Smooth muscle cell (in vitro differentiated cells): ENCODE measurements around the gene XCL2. TPM values are rescaled to one million over a fixed set of nuclear protein-coding genes. Genes with fewer than 3 reads are reported as not detected.

ENCODE experiments used
- DNase-seq: peaks from one replicate; lab custom pipeline; 2025; ENCODE audit not compliant: unreplicated experiment; lab: John Stamatoyannopoulos, UW
- H2AFZ ChIP-seq: fragments of 200-600 bp; sonication (generic); 2 replicates; pipeline ENCODE4 v1.6.0; 2016; ENCODE audit warnings: antibody characterized with exemption, low read depth, mild to moderate bottlenecking
- H3F3A ChIP-seq: fragments of 200-600 bp; sonication (generic); 2 replicates; pipeline ENCODE4 v1.6.0; 2017; ENCODE audit warnings: antibody characterized with exemption, low read depth
- H3K27ac ChIP-seq: fragments of 200-600 bp; sonication (generic); 2 replicates; pipeline ENCODE4 v1.5.1; 2016; ENCODE audit warnings: low read depth, mild to moderate bottlenecking
- H3K27me3 ChIP-seq: fragments of 200-600 bp; sonication (generic); 2 replicates; pipeline ENCODE4 v1.6.1; 2016; ENCODE audit warnings: low read depth, mild to moderate bottlenecking
- H3K36me3 ChIP-seq: fragments of 200-600 bp; sonication (generic); 2 replicates; pipeline ENCODE4 v1.5.1; 2016; ENCODE audit warnings: low read depth
- H3K4me1 ChIP-seq: fragments of 200-600 bp; sonication (generic); 2 replicates; pipeline ENCODE4 v1.5.1; 2016; ENCODE audit warnings: low read depth
- H3K4me2 ChIP-seq: fragments of 200-600 bp; sonication (generic); 2 replicates; pipeline ENCODE4 v1.6.0; 2016; ENCODE audit warnings: mild to moderate bottlenecking
- H3K4me3 ChIP-seq: fragments of 200-600 bp; sonication (generic); 2 replicates; pipeline ENCODE4 v1.5.1; 2016; ENCODE audit warnings: mild to moderate bottlenecking
- H3K79me2 ChIP-seq: fragments of 200-600 bp; sonication (generic); 2 replicates; pipeline ENCODE4 v1.6.0; 2016; ENCODE audit warnings: low read depth, mild to moderate bottlenecking
- H3K9ac ChIP-seq: fragments of 200-600 bp; sonication (generic); 2 replicates; pipeline ENCODE4 v1.6.0; 2016; ENCODE audit warnings: low read depth
- H3K9me3 ChIP-seq: fragments of 200-600 bp; sonication (generic); replicated peaks from 2 replicates; pipeline ENCODE4 v1.5.1; 2016; ENCODE audit warnings: low read depth
- H4K20me1 ChIP-seq: fragments of 200-600 bp; sonication (generic); 2 replicates; pipeline ENCODE4 v1.6.0; 2016; ENCODE audit warnings: low read depth
- CTCF ChIP-seq: fragments of 200-600 bp; sonication (generic); IDR thresholded peaks from 2 replicates; pipeline ENCODE4 v1.5.1; 2017; ENCODE audit warnings: borderline replicate concordance, mild to moderate bottlenecking, antibody characterized with exemption; ENCODE audit not compliant: insufficient read depth, poor library complexity, severe bottlenecking
- WGBS: methylation state at CpG from one replicate; pipeline ENCODE4 v1.1.7; 2016; ENCODE audit warnings: low lambda C conversion rate; 5-methylcytosine and 5-hydroxymethylcytosine counted together
- polyA plus RNA-seq: library from polyadenylated mRNA; unstranded; fragments of >200 nt; fragmentation: Nextera tagmentation; extraction: Ambion mirVana; gene quantifications from 2 replicates; pipeline ENCODE4 v1.2.1, GENCODE V29; 2016
- total RNA-seq: library from RNA; depleted of rRNA; stranded (reverse); fragments of >200 nt; gene quantifications from 2 replicates; pipeline ENCODE4 v1.2.3, GENCODE V29; 2014

The XCL2 gene
- total and polyA plus RNA-seq, 2 experiments from 2014 or later: not detected

DNA sequence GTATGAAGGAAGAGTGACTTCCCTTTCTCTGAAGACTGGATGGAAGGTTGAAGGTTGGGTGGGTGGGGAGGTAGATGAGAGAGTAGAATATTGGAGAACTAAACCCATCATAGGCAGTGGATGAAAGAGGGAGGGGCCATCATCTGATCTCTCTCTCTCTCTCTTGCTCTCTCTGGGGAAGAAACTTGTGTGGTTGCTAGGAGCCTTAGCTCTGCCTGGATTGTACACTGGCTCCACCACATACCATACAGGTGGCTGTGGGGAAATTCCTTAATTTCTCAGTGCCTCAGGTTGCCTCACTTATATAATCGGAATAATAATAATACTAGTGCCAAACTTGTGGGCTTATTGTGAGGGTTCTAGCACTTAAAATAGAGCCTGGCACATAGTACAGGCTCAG, 42.1 kb upstream of the XCL2 start:
- H3K9me3 ChIP-seq: no peaks in the 10 kb centered on the region
- H3K4me2 ChIP-seq: no peak overlapping the region
- H4K20me1 ChIP-seq: no peaks in the 10 kb centered on the region
- H3K4me1 ChIP-seq: no peaks in the 10 kb centered on the region
- H2AFZ ChIP-seq: no peak overlapping the region
- no peak for TF ChIP-seq CTCF
- no peak overlapping the region for H3K4me3 ChIP-seq
- H3K9ac ChIP-seq: no peak overlapping the region
- DNase-seq: no peak
- H3K27me3 ChIP-seq: no peaks in the 10 kb centered on the region
- H3K36me3 ChIP-seq: no peaks in the 10 kb centered on the region
- no peaks in the 10 kb centered on the region for H3K79me2 ChIP-seq
- 93% methylated on average over 1 of the region's 1 CpG for WGBS
- H3K27ac ChIP-seq: no peak overlapping the region
- no peaks in the 10 kb centered on the region for H3F3A ChIP-seq

DNA sequence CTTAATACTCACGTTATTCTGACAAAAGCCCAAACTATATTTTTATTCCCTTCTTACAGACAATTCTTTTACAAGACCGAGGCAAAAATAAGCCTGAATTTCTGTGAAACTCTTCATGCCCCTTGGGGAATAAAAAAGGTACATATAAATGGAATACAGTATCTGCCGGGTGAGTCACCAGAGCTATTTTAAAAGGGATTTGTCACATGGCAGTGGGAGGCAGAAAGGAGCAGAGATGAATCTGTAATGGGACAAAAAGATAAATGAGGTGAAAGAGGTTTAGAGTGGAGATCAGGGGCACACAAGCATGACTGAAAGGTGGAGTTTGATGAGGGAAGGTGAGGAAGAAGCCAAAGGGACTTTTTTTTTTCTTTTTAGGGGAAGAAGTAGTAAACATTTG, 41.4 kb upstream of the XCL2 start:
- H2AFZ ChIP-seq: no peak overlapping the region
- no peak for TF ChIP-seq CTCF
- no peak overlapping the region for H3K4me3 ChIP-seq
- H3K36me3 ChIP-seq: no peaks in the 10 kb centered on the region
- 46% methylated on average over 3 of the region's 3 CpGs for WGBS
- no peak overlapping the region for H3K9ac ChIP-seq
- H3K9me3 ChIP-seq: no peaks in the 10 kb centered on the region
- no peak for DNase-seq
- H3F3A ChIP-seq: no peaks in the 10 kb centered on the region
- H3K27ac ChIP-seq: no peak overlapping the region
- no peaks in the 10 kb centered on the region for H3K27me3 ChIP-seq
- no peaks in the 10 kb centered on the region for H3K4me1 ChIP-seq
- H4K20me1 ChIP-seq: no peaks in the 10 kb centered on the region
- H3K4me2 ChIP-seq: peak overlapping the region; percentile 32
- H3K79me2 ChIP-seq: no peaks in the 10 kb centered on the region

DNA sequence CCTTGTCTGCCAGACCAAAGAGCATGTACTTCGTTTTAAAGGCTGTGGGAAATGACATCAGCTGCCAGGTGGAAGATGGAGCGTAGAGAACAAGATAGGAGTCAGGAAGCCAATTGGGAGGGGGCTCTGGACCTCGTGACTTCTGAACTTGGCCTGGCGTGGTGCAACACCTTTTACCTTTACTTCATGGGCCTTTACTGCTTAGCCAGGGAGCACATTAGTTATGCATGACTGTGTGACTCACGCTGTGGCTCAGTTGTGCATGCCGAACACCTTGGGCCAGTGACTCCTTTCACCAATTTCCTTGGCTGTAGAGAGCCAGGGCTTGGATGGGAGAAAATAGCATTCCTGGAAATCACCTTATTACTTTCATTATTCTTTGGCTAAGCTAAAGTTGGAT, 39.8 kb upstream of the XCL2 start:
- Histone ChIP-seq H3K9ac (no peak overlapping the region), H3K36me3 (no peaks in the 10 kb centered on the region), H3K79me2 (no peaks in the 10 kb centered on the region), H3K4me1 (no peaks in the 10 kb centered on the region), H3K27ac (no peak overlapping the region), H3K4me2 (no peak overlapping the region), H3K27me3 (no peaks in the 10 kb centered on the region), H4K20me1 (no peaks in the 10 kb centered on the region), H2AFZ (no peak overlapping the region), H3F3A (no peaks in the 10 kb centered on the region), H3K9me3 (no peaks in the 10 kb centered on the region), H3K4me3 (no peak overlapping the region)
- DNase-seq: no peak
- TF ChIP-seq CTCF: no peak
- 86% methylated on average over 6 of the region's 6 CpGs for WGBS

GRCh38 chr1:168582688-168583336, 39.0 kb upstream of the XCL2 start:
- Histone ChIP-seq H2AFZ (no peak overlapping the region), H3K4me3 (no peak overlapping the region), H3F3A (no peaks in the 10 kb centered on the region), H3K9ac (no peak overlapping the region), H3K36me3 (no peaks in the 10 kb centered on the region), H3K27ac (no peak overlapping the region), H4K20me1 (no peaks in the 10 kb centered on the region), H3K79me2 (no peaks in the 10 kb centered on the region), H3K9me3 (no peaks in the 10 kb centered on the region), H3K27me3 (no peaks in the 10 kb centered on the region), H3K4me1 (no peaks in the 10 kb centered on the region), H3K4me2 (no peak overlapping the region)
- WGBS: 63% methylated on average over 6 of the region's 6 CpGs
- no peak for DNase-seq
- no peak for TF ChIP-seq CTCF
